PC-3 (cell line): ENCODE measurements around the gene FURIN. TPM values are rescaled to one million over a fixed set of nuclear protein-coding genes. Genes with fewer than 3 reads are reported as not detected.
"Not testable (repeated sequence)": the region's sequence is repeated elsewhere in the genome, so short reads cannot be mapped to it uniquely, and the experiment has no call there.

Experiments used
- ATAC-seq: fragments of 200-7000 bp; cut with Tn5 transposase; 2 replicates; pipeline ENCODE4 v1.9.1; 2020; ENCODE audit warnings: mild to moderate bottlenecking, moderate library complexity
- BruUV-seq: library from RNA; stranded (reverse); fragments of 400-500 nt; replicated peaks from 2 replicates; lab custom pipeline; 2021; lab: Mats Ljungman, UMichigan
- CTCF ChIA-PET: fragments of 300-600 bp; sonication (Branson Sonifier 250); formaldehyde crosslinking; loops from one replicate; lab custom pipeline; 2022; ENCODE audit warnings: antibody characterized with exemption; lab: Charles Lee
- POLR2A ChIA-PET: fragments of 300-600 bp; sonication (Branson Sonifier 250); formaldehyde crosslinking; loops from one replicate; lab custom pipeline; 2022; ENCODE audit warnings: antibody characterized with exemption; ENCODE audit not compliant: unreplicated experiment; lab: Charles Lee
- DNase-seq: peaks from one replicate; pipeline ENCODE4 v3.0.0-alpha.2; 2015
- H2AFZ ChIP-seq: fragments of 300-600 bp; sonication (generic); 2 replicates; pipeline ENCODE4 v1.6.0; 2016; ENCODE audit warnings: antibody characterized with exemption, low read length
- H3F3A ChIP-seq: fragments of 300-600 bp; sonication (generic); one replicate; pipeline ENCODE4 v1.6.0; 2017; ENCODE audit warnings: antibody characterized with exemption, low read length, control low read depth, mild to moderate bottlenecking; ENCODE audit not compliant: unreplicated experiment
- H3K27ac ChIP-seq: fragments of 300-600 bp; sonication (generic); 2 replicates; pipeline ENCODE4 v1.5.1; 2016; ENCODE audit warnings: mild to moderate bottlenecking, low read length
- H3K27me3 ChIP-seq: fragments of 300-600 bp; sonication (generic); 2 replicates; pipeline ENCODE4 v1.6.1; 2016; ENCODE audit warnings: low read length, mixed read lengths
- H3K36me3 ChIP-seq: fragments of 300-600 bp; sonication (generic); 2 replicates; pipeline ENCODE4 v1.6.1; 2016; ENCODE audit warnings: low read depth, mixed run types, low read length, mixed read lengths
- H3K4me1 ChIP-seq: fragments of 300-600 bp; sonication (generic); 2 replicates; pipeline ENCODE4 v1.5.1; 2016; ENCODE audit warnings: low read length; ENCODE audit not compliant: insufficient read depth
- H3K4me2 ChIP-seq: fragments of 300-600 bp; sonication (generic); 2 replicates; pipeline ENCODE4 v1.6.0; 2016; ENCODE audit warnings: low read length
- H3K4me3 ChIP-seq: fragments of 300-600 bp; sonication (generic); 2 replicates; pipeline ENCODE4 v1.5.1; 2016; ENCODE audit warnings: mild to moderate bottlenecking, low read length, mixed read lengths
- H3K79me2 ChIP-seq: fragments of 300-600 bp; sonication (generic); 2 replicates; pipeline ENCODE4 v1.6.1; 2017; ENCODE audit warnings: low read length, mixed read lengths
- H3K9ac ChIP-seq: fragments of 300-600 bp; sonication (generic); 2 replicates; pipeline ENCODE4 v1.6.0; 2016; ENCODE audit warnings: mild to moderate bottlenecking, low read length
- H3K9me2 ChIP-seq: fragments of 300-600 bp; sonication (generic); replicated peaks from 2 replicates; pipeline ENCODE4 v1.6.1; 2016; ENCODE audit warnings: mixed run types, low read length, mixed read lengths
- H3K9me3 ChIP-seq: fragments of 300-600 bp; sonication (generic); 2 replicates; pipeline ENCODE4 v1.6.1; 2016; ENCODE audit warnings: low read length, mixed read lengths
- H4K20me1 ChIP-seq: fragments of 300-600 bp; sonication (generic); 2 replicates; pipeline ENCODE4 v1.6.1; 2016; ENCODE audit warnings: low read length, mixed read lengths
- CTCF ChIP-seq: fragments of 300-600 bp; sonication (generic); conservative IDR thresholded peaks from 2 replicates; pipeline ENCODE4 v1.5.1; 2017; ENCODE audit warnings: antibody characterized with exemption, low read depth, mild to moderate bottlenecking, low read length
- EZH2 ChIP-seq: fragments of 300-600 bp; sonication (generic); IDR thresholded peaks from one replicate; pipeline ENCODE4 v1.6.1; 2017; ENCODE audit warnings: antibody characterized with exemption, mild to moderate bottlenecking, low read length; ENCODE audit not compliant: unreplicated experiment
- EZH2phosphoT487 ChIP-seq: fragments of 300-600 bp; sonication (generic); IDR thresholded peaks from 2 replicates; pipeline ENCODE4 v1.6.1; 2018; ENCODE audit warnings: mild to moderate bottlenecking, antibody characterized with exemption, low read length, borderline replicate concordance
- intact Hi-C: fragments of 100-400 bp; cut with micrococcal nuclease; formaldehyde crosslinking; loops from 2 replicates; pipeline ENCODE4 v1.9.0; 2023
- total RNA-seq: library from RNA; depleted of rRNA; stranded (reverse); fragments of >200 nt; gene quantifications from 2 replicates; pipeline ENCODE4 v1.2.3, GENCODE V29; 2014

The FURIN gene
- total RNA-seq, 1 experiment from 2014 or later: 39.1 TPM

GRCh38 chr15:90907051-90907660 lies 38.8 kb downstream of the FURIN start:
- Histone ChIP-seq H4K20me1 (no peaks in the 10 kb centered on the region), H3K4me3 (no peak overlapping the region), H3K36me3 (peaks cover 11% of the 10 kb centered on the region), H3K9ac (no peak overlapping the region), H3K79me2 (peaks cover 16% of the 10 kb centered on the region; the same call in 1 of the 2 replicates), H3K27me3 (no peaks in the 10 kb centered on the region), H3K27ac (no peak overlapping the region), H3K4me1 (peaks cover 7% of the 10 kb centered on the region; the same call in 1 of the 2 replicates), H2AFZ (no peak overlapping the region), H3K9me2 (no peaks in the 10 kb centered on the region), H3F3A (no peaks in the 10 kb centered on the region), H3K9me3 (no peaks in the 10 kb centered on the region), H3K4me2 (no peak overlapping the region)
- BruUV-seq: no TSS peak
- intact Hi-C loops: no loop called here
- DNase-seq (no peak), ATAC-seq (no peak)
- CTCF ChIA-PET: no interaction called here
- no peak for TF ChIP-seq EZH2phosphoT487
- TF ChIP-seq EZH2: no peak
- TF ChIP-seq CTCF: no peak
- POLR2A ChIA-PET: no interaction called here

GRCh38 chr15:90907838-90908507 lies 39.6 kb downstream of the FURIN start:
- DNase-seq (no peak), ATAC-seq (no peak)
- Histone ChIP-seq H3K4me2 (no peak overlapping the region), H4K20me1 (no peaks in the 10 kb centered on the region), H3K27ac (no peak overlapping the region), H3K36me3 (peaks cover 11% of the 10 kb centered on the region), H3K27me3 (no peaks in the 10 kb centered on the region), H3K4me1 (peaks cover 7% of the 10 kb centered on the region; the same call in 1 of the 2 replicates), H3K9me2 (no peaks in the 10 kb centered on the region), H2AFZ (no peak overlapping the region), H3K4me3 (no peak overlapping the region), H3K9me3 (no peaks in the 10 kb centered on the region), H3K9ac (no peak overlapping the region), H3F3A (no peaks in the 10 kb centered on the region), H3K79me2 (peaks cover 16% of the 10 kb centered on the region; the same call in 1 of the 2 replicates)
- BruUV-seq: no TSS peak
- intact Hi-C loops: no loop called here
- POLR2A ChIA-PET: no interaction called here
- TF ChIP-seq CTCF (no peak), EZH2 (no peak), EZH2phosphoT487 (no peak)
- CTCF ChIA-PET: no interaction called here

- CTCF ChIA-PET: not testable (repeated sequence)
- POLR2A ChIA-PET: interaction anchor here (0.6 kb wide), 1 partner anchor 22 kb away, joined by 3 read pairs; no protein-coding TSS in a partner anchor
These were observed 41.1 kb downstream of the FURIN start for GRCh38 chr15:90909449-90909848.

More at GRCh38 chr15:90909449-90909848, 41.1 kb downstream of the FURIN start:
- H3K9ac ChIP-seq, H3K9me2 ChIP-seq, H3K9me3 ChIP-seq, H3K27me3 ChIP-seq, H3K4me3 ChIP-seq, H3K4me1 ChIP-seq, ATAC-seq, H3K4me2 ChIP-seq, H3F3A ChIP-seq, H3K79me2 ChIP-seq, H2AFZ ChIP-seq, DNase-seq, intact Hi-C loops, H4K20me1 ChIP-seq, H3K27ac ChIP-seq, BruUV-seq: not testable (repeated sequence)
- peaks cover 11% of the 10 kb centered on the region for H3K36me3 ChIP-seq
